RPMI7951 (cell line): ENCODE measurements around the gene NR2C2. TPM values are rescaled to one million over a fixed set of nuclear protein-coding genes. Genes with fewer than 3 reads are reported as not detected.

Experiments used
- DNase-seq: peaks from one replicate; pipeline ENCODE4 v3.0.0-alpha.2; 2012; ENCODE audit warnings: low read depth
- total RNA-seq: library from RNA; depleted of rRNA; stranded (reverse); fragments of >200 nt; shearing (Covaris generic); gene quantifications from 2 replicates; pipeline ENCODE4 v1.2.3, GENCODE V29; 2014

Gene NR2C2
- total RNA-seq, 1 experiment from 2014 or later = 30.4 TPM

- DNase-seq = no peak
These were observed 115.9 kb downstream of the NR2C2 start for GRCh38 chr3:15063238-15063637.

- DNase-seq = no peak
These were observed 116.4 kb downstream of the NR2C2 start for GRCh38 chr3:15063656-15064286.

GRCh38 chr3:15064299-15064834, 117.0 kb downstream of the NR2C2 start:
- peak; percentile 35 for DNase-seq

- DNase-seq = peak; percentile 90
These were observed 117.6 kb downstream of the NR2C2 start, which contains the start of gene MRPS25 for GRCh38 chr3:15064835-15065549. MRPS25 (minus strand) TSS chr3:15065315; CDS start chr3:15065194, 121 bp downstream.

- no peak for DNase-seq
These were observed 118.2 kb downstream of the NR2C2 start for GRCh38 chr3:15065550-15066007.

- no peak for DNase-seq
These were observed 119.1 kb downstream of the NR2C2 start for GRCh38 chr3:15066467-15066866.

- no peak for DNase-seq
These were observed 122.1 kb downstream of the NR2C2 start for GRCh38 chr3:15069441-15069840.

- DNase-seq = no peak
These were observed 124.3 kb downstream of the NR2C2 start for GRCh38 chr3:15071699-15072098.

GRCh38 chr3:15074500-15074899, 127.1 kb downstream of the NR2C2 start:
- DNase-seq = no peak

GRCh38 chr3:15079091-15079490, 131.7 kb downstream of the NR2C2 start:
- no peak for DNase-seq

GRCh38 chr3:15081960-15082664, 134.7 kb downstream of the NR2C2 start:
- peak; percentile 18 for DNase-seq

GRCh38 chr3:15083252-15083651, 135.9 kb downstream of the NR2C2 start:
- no peak for DNase-seq

- no peak for DNase-seq
These were observed 138.9 kb downstream of the NR2C2 start for GRCh38 chr3:15086263-15086662.

GRCh38 chr3:15086699-15087098, 139.3 kb downstream of the NR2C2 start:
- DNase-seq = no peak

GRCh38 chr3:15089201-15089600, 141.8 kb downstream of the NR2C2 start:
- no peak for DNase-seq

GRCh38 chr3:15091575-15091974, 144.2 kb downstream of the NR2C2 start:
- DNase-seq = no peak

GRCh38 chr3:15092686-15093085, 145.3 kb downstream of the NR2C2 start:
- no peak for DNase-seq

GRCh38 chr3:15094187-15094875, 146.9 kb downstream of the NR2C2 start:
- no peak for DNase-seq

- no peak for DNase-seq
These were observed 148.7 kb downstream of the NR2C2 start for GRCh38 chr3:15096046-15096445.

- DNase-seq = peak; percentile 35
These were observed 150.5 kb downstream of the NR2C2 start for GRCh38 chr3:15097891-15098290.
